HEK293 (cell line): ENCODE measurements around the gene UBE2M.
A peak's percentile ranks its signal among the peaks of the same experiment; 100 is the strongest.

ENCODE experiments used
- CTCF ChIA-PET: fragments of 350-600 bp; formaldehyde crosslinking; extraction: SDS; loops from one replicate; lab custom pipeline; 2021; ENCODE audit warnings: antibody characterized with exemption; lab: Yijun Ruan, JAX
- POLR2A ChIA-PET: fragments of 300-600 bp; formaldehyde crosslinking; extraction: SDS; loops from one replicate; lab custom pipeline; 2020; ENCODE audit warnings: antibody characterized with exemption, inconsistent platforms; lab: Yijun Ruan, JAX
- H3K27ac ChIP-seq: fragments of 200-500 bp; sonication (Bioruptor generic); 2 replicates; pipeline ENCODE4 v1.5.1; 2014; ENCODE audit warnings: low read depth, low read length, control low read depth, inconsistent platforms; ENCODE audit errors: extremely low read depth
- H3K36me3 ChIP-seq, 2 experiments: fragments of 200-500 bp in 1 of 2; sonication (Bioruptor generic) in 1 of 2; 1 replicate in 1 of 2; 2 replicates in 1 of 2; pipeline ENCODE4 v1.5.1; 2014 to 2017; ENCODE audit warnings: inconsistent platforms in 2 of 2, low read length in 2 of 2; ENCODE audit not compliant: control insufficient read depth in 2 of 2, insufficient read depth in 1 of 2
- H3K4me1 ChIP-seq: fragments of 200-500 bp; sonication (Bioruptor generic); 2 replicates; pipeline ENCODE4 v1.5.1; 2014; ENCODE audit warnings: mild to moderate bottlenecking, low read length, inconsistent platforms; ENCODE audit not compliant: control insufficient read depth, insufficient read depth
- H3K4me3 ChIP-seq: 2 replicates; pipeline ENCODE4 v1.5.1; 2011; ENCODE audit warnings: low read depth, mild to moderate bottlenecking, control low read depth, low read length, moderate library complexity
- H3K9me3 ChIP-seq: fragments of 200-500 bp; sonication (Bioruptor generic); 2 replicates; pipeline ENCODE4 v1.5.1; 2014; ENCODE audit warnings: low read depth, low read length, inconsistent platforms; ENCODE audit not compliant: control insufficient read depth, insufficient read depth
- FEZF1 ChIP-seq: fragments of 450-650 bp; formaldehyde crosslinking; IDR thresholded peaks from 2 replicates; pipeline ENCODE4 v1.5.1; 2016; ENCODE audit warnings: missing biosample characterization, missing genetic modification characterization
- HOXC10 ChIP-seq: sonication (generic); formaldehyde crosslinking; IDR thresholded peaks from 2 replicates; pipeline ENCODE4 v1.8.1; 2023; ENCODE audit warnings: mild to moderate bottlenecking, missing genetic modification reagents
- HOXD13 ChIP-seq: sonication (generic); formaldehyde crosslinking; IDR thresholded peaks from 2 replicates; pipeline ENCODE4 v1.8.0; 2022; ENCODE audit warnings: missing genetic modification reagents, borderline replicate concordance
- IKZF3 ChIP-seq: fragments of 450-650 bp; IDR thresholded peaks from 2 replicates; pipeline ENCODE4 v1.5.0; 2018; ENCODE audit warnings: missing biosample characterization, mild to moderate bottlenecking, missing genetic modification characterization, moderate library complexity
- KLF1 ChIP-seq: fragments of 450-650 bp; formaldehyde crosslinking; IDR thresholded peaks from 2 replicates; pipeline ENCODE4 v1.5.1; 2016; ENCODE audit warnings: missing biosample characterization, missing genetic modification characterization
- KLF9 ChIP-seq: fragments of 450-650 bp; formaldehyde crosslinking; IDR thresholded peaks from 2 replicates; pipeline ENCODE4 v1.5.1; 2016; ENCODE audit warnings: missing biosample characterization, missing genetic modification characterization, low read depth
- ZBTB17 ChIP-seq: fragments of 450-650 bp; formaldehyde crosslinking; IDR thresholded peaks from 2 replicates; pipeline ENCODE4 v1.5.1; 2016; ENCODE audit warnings: missing biosample characterization, missing genetic modification characterization
- ZNF2 ChIP-seq: fragments of 450-650 bp; formaldehyde crosslinking; IDR thresholded peaks from 2 replicates; pipeline ENCODE4 v1.5.1; 2016; ENCODE audit warnings: missing biosample characterization, missing genetic modification characterization
- ZNF266 ChIP-seq: fragments of 450-650 bp; formaldehyde crosslinking; IDR thresholded peaks from 2 replicates; pipeline ENCODE4 v1.5.1; 2016; ENCODE audit warnings: missing biosample characterization, missing genetic modification characterization, low read depth
- ZNF544 ChIP-seq: fragments of 450-650 bp; formaldehyde crosslinking; IDR thresholded peaks from 2 replicates; pipeline ENCODE4 v1.5.0; 2017; ENCODE audit warnings: missing biosample characterization, missing genetic modification characterization
- ZNF791 ChIP-seq: fragments of 450-650 bp; formaldehyde crosslinking; IDR thresholded peaks from 2 replicates; pipeline ENCODE4 v1.5.1; 2016; ENCODE audit warnings: missing biosample characterization, missing genetic modification characterization
- TF ChIP-seq, protein P1 (sequence below): sonication (generic); formaldehyde crosslinking; IDR thresholded peaks from 2 replicates; pipeline ENCODE4 v1.8.1; 2022; ENCODE audit warnings: mild to moderate bottlenecking, moderate library complexity, missing genetic modification reagents
- TF ChIP-seq, protein P2 (sequence below): fragments of 450-650 bp; formaldehyde crosslinking; IDR thresholded peaks from 2 replicates; pipeline ENCODE4 v1.5.1; 2016; ENCODE audit warnings: missing biosample characterization, missing genetic modification characterization
- TF ChIP-seq, protein P3 (sequence below): fragments of 450-650 bp; formaldehyde crosslinking; IDR thresholded peaks from 2 replicates; pipeline ENCODE4 v1.5.1; 2016; ENCODE audit warnings: missing biosample characterization, missing genetic modification characterization
- TF ChIP-seq, protein P4 (sequence below): fragments of 450-650 bp; formaldehyde crosslinking; IDR thresholded peaks from 2 replicates; pipeline ENCODE4 v1.5.1; 2016; ENCODE audit warnings: missing biosample characterization, missing genetic modification characterization

Gene UBE2M

DNA sequence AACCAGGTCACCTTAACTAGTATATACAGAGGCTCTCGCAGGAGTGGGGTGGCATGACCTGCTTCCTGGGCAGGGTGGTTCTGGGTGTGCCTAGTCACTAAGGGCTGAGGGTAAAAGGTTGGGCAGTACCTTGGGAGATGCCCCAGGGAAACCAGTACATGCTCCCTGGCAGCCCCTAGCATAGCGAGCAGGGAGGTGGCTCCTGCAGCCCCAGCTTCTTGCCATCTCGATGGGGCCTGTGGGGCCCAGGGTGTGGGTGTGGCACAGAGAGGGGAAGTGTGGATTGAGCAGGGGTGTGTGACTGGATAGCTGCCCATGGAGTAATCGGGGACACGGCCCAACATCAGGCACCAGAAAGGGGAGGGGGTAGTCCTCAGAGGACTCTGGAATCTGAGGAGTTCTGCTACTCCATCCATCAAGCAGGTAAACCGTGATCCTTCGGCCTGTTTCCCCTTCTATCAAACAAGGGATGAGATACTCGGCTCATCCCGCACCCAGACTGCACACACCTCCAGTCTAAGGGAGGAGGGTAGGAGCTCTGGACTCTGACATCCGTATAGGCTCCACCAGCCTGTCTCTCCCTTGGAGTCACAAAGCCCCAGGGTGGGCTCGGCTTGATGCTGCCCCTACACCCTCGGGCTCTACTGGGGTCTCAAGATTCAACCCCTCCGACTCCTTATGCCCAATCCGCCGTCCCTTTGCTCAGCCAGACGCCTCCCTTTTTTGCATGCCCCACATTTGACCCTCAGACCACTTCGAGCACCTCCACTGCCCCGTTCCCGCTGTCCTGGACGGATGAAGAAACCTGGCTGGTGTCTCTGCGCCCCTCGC, 39.9 kb downstream of the UBE2M start:
- POLR2A ChIA-PET: interaction anchor here (0.6 to 4.6 kb wide), 24 partner anchors 14 to 381 kb away, joined by 3 to 107 read pairs (median 7); partner anchors contain the start of genes CHMP2A, TRIM28, UBE2M and ZNF274
- peaks cover 10% of the 10 kb centered on the region for H3K4me1 ChIP-seq
- TF ChIP-seq KLF1 (peak; percentile 81), ZNF544 (tag by site-specific recombination) (no peak), KLF9 (tag by site-specific recombination) (peak; percentile 45; the same call in 1 of the 2 replicates), HOXD13 (0 out of 2 replicates have a peak, but pooled peaks have one; percentile 29), ZNF266 (tag by site-specific recombination) (no peak)
- TF ChIP-seq, protein P1, sequence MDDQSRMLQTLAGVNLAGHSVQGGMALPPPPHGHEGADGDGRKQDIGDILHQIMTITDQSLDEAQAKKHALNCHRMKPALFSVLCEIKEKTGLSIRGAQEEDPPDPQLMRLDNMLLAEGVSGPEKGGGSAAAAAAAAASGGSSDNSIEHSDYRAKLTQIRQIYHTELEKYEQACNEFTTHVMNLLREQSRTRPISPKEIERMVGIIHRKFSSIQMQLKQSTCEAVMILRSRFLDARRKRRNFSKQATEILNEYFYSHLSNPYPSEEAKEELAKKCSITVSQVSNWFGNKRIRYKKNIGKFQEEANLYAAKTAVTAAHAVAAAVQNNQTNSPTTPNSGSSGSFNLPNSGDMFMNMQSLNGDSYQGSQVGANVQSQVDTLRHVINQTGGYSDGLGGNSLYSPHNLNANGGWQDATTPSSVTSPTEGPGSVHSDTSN (CRISPR knock-in tag): 0 out of 2 replicates have a peak, but pooled peaks have one; percentile 53
- TF ChIP-seq, protein P2, sequence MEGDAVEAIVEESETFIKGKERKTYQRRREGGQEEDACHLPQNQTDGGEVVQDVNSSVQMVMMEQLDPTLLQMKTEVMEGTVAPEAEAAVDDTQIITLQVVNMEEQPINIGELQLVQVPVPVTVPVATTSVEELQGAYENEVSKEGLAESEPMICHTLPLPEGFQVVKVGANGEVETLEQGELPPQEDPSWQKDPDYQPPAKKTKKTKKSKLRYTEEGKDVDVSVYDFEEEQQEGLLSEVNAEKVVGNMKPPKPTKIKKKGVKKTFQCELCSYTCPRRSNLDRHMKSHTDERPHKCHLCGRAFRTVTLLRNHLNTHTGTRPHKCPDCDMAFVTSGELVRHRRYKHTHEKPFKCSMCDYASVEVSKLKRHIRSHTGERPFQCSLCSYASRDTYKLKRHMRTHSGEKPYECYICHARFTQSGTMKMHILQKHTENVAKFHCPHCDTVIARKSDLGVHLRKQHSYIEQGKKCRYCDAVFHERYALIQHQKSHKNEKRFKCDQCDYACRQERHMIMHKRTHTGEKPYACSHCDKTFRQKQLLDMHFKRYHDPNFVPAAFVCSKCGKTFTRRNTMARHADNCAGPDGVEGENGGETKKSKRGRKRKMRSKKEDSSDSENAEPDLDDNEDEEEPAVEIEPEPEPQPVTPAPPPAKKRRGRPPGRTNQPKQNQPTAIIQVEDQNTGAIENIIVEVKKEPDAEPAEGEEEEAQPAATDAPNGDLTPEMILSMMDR (tag by site-specific recombination): peak; percentile 75
- TF ChIP-seq, protein P3, sequence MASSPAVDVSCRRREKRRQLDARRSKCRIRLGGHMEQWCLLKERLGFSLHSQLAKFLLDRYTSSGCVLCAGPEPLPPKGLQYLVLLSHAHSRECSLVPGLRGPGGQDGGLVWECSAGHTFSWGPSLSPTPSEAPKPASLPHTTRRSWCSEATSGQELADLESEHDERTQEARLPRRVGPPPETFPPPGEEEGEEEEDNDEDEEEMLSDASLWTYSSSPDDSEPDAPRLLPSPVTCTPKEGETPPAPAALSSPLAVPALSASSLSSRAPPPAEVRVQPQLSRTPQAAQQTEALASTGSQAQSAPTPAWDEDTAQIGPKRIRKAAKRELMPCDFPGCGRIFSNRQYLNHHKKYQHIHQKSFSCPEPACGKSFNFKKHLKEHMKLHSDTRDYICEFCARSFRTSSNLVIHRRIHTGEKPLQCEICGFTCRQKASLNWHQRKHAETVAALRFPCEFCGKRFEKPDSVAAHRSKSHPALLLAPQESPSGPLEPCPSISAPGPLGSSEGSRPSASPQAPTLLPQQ (tag by site-specific recombination): peak; percentile 62; the same call in 1 of the 2 replicates

DNA sequence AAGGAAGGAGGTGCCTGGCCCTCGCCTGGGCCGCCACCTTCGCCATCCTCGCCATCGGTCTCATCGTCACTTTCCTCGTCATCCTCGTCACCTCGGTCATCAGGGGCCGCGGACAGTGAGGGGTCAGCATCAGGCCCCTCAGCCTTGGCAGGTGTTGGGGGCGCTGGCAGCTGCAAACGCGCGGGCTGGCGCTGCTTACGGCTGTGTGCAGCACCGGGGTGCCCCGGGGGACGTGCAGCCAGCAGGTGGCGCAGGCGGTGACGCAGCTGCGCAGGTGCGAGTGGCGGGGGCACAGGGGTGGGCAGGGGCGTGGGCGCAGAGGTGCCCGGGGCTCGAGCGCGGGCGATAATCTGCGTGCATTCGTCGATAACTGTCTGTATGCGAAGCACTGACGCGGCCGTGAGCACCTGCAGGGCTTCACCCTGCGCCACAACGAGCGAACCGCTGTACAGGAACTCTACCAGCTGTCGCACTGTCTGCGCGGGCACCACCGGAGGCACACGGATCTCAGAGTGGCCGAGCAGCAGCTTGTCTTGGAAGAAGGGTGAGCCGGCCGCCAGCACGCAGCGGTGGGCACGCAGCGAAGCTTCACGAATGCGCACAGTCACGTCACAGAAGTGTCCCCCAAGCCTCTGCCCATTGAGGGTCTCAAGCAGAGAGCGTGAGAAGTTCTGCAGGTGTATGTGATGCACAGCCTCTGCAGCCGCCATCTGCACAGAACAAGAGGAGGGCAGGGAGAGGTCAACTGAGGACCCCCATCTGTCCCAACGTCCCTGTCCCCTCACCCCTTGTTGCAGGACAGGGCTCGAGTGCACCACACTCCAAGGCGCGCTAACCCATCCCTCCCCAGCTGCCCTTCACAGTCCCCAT, 41.2 kb downstream of the UBE2M start:
- Histone ChIP-seq H3K36me3 (peaks cover 0 to 27% of the 10 kb centered on the region in 2 experiments; a peak in 1 of 3 replicates), H3K4me1 (peaks cover 10% of the 10 kb centered on the region), H3K4me3 (no peak overlapping the region), H3K27ac (no peak overlapping the region), H3K9me3 (no peaks in the 10 kb centered on the region)
- CTCF ChIA-PET: interaction anchor here (0.6 to 3.1 kb wide), 6 partner anchors 17 to 1998 kb away, joined by 3 to 26 read pairs (median 4); no protein-coding TSS in a partner anchor
- POLR2A ChIA-PET: interaction anchor here (0.6 to 1.6 kb wide), 5 partner anchors 12 to 42 kb away, joined by 3 to 7 read pairs (median 3); partner anchors contain the start of genes CHMP2A and TRIM28
- TF ChIP-seq ZBTB17 (no peak), ZNF791 (tag by site-specific recombination) (no peak), HOXC10 (0 out of 2 replicates have a peak, but pooled peaks have one; percentile 79), IKZF3 (no peak)

More for the DNA sequence above, 39.9 kb downstream of the UBE2M start:
- CTCF ChIA-PET: interaction anchor here (0.6 to 3.4 kb wide), 43 partner anchors 9 to 2000 kb away, joined by 3 to 26 read pairs (median 5); partner anchors contain the start of genes CHMP2A, TRIM28, ZNF324B and ZNF446
- peaks cover 0 to 23% of the 10 kb centered on the region in 2 experiments; a peak in 1 of 3 replicates for H3K36me3 ChIP-seq
- H3K4me3 ChIP-seq: peak overlapping the region; percentile 74
- no peaks in the 10 kb centered on the region for H3K9me3 ChIP-seq
- peak overlapping the region; percentile 94 for H3K27ac ChIP-seq

DNA sequence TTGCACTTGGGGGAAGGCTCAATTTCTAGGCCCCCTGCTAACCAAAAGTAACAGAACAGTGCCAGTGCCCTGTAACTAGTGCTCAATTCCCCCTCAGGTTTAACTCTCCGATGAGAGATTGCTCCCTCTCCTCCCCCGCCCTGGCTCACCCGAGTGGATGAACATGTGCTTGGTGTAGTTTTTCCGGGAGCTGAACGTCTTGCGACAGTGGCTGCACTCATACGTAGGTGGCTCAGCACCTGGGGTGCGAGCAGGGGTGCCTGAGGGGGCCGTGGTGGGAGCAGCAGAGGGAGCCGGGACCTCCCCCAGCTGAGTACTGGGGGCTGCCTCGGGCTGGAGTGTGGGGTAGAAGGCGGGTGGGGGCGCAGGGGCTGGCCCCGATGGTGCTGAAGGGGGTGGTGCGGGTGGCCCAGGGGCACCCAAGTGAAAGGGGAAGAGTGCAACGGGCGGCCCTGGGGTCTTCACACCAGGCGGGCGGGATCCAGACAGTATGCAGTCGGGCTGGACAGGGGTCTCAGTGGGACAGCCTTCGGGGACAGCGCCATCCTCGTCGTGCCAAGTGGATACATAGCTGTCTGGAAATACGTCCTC, 42.1 kb downstream of the UBE2M start:
- no peak overlapping the region for H3K27ac ChIP-seq
- no peak overlapping the region for H3K4me3 ChIP-seq
- H3K36me3 ChIP-seq: peaks cover 0 to 27% of the 10 kb centered on the region in 2 experiments; a peak in 1 of 3 replicates
- no peaks in the 10 kb centered on the region for H3K9me3 ChIP-seq
- ChIA-PET POLR2A (interaction anchor here (0.9 kb wide), 1 partner anchor 28 kb away, joined by 3 read pairs; the partner anchor contains the start of gene TRIM28), CTCF (interaction anchor here (0.6 kb wide), 1 partner anchor 50 kb away, joined by 5 read pairs; no protein-coding TSS in a partner anchor)
- TF ChIP-seq, protein P4, sequence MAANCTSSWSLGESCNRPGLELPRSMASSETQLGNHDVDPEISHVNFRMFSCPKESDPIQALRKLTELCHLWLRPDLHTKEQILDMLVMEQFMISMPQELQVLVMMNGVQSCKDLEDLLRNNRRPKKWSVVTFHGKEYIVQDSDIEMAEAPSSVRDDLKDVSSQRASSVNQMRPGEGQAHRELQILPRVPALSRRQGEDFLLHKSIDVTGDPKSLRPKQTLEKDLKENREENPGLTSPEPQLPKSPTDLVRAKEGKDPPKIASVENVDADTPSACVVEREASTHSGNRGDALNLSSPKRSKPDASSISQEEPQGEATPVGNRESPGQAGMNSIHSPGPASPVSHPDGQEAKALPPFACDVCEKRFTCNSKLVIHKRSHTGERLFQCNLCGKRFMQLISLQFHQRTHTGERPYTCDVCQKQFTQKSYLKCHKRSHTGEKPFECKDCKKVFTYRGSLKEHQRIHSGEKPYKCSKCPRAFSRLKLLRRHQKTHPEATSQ: no peak
- TF ChIP-seq ZNF2 (tag by site-specific recombination): no peak
- no peak for TF ChIP-seq FEZF1 (tag by site-specific recombination)
- TF ChIP-seq HOXC10: 0 out of 2 replicates have a peak, but pooled peaks have one; percentile 10
- H3K4me1 ChIP-seq: peaks cover 10% of the 10 kb centered on the region
